Fibroblast of mammary gland (primary cell): ENCODE measurements around the gene AGAP1.

Source experiments
- DNase-seq: peaks from one replicate; pipeline ENCODE4 v3.0.0-alpha.2; 2010; ENCODE audit warnings: low read depth
- H3K4me3 ChIP-seq: 2 replicates; pipeline ENCODE4 v1.5.1; 2011; ENCODE audit warnings: low read depth, mild to moderate bottlenecking, low read length, moderate library complexity; ENCODE audit not compliant: control insufficient read depth
- TF ChIP-seq, protein P1 (sequence below): conservative IDR thresholded peaks from 2 replicates; pipeline ENCODE4 v1.5.1; 2011; ENCODE audit warnings: low read depth, low read length, inconsistent platforms; ENCODE audit not compliant: control insufficient read depth, insufficient read depth

Gene AGAP1

DNA sequence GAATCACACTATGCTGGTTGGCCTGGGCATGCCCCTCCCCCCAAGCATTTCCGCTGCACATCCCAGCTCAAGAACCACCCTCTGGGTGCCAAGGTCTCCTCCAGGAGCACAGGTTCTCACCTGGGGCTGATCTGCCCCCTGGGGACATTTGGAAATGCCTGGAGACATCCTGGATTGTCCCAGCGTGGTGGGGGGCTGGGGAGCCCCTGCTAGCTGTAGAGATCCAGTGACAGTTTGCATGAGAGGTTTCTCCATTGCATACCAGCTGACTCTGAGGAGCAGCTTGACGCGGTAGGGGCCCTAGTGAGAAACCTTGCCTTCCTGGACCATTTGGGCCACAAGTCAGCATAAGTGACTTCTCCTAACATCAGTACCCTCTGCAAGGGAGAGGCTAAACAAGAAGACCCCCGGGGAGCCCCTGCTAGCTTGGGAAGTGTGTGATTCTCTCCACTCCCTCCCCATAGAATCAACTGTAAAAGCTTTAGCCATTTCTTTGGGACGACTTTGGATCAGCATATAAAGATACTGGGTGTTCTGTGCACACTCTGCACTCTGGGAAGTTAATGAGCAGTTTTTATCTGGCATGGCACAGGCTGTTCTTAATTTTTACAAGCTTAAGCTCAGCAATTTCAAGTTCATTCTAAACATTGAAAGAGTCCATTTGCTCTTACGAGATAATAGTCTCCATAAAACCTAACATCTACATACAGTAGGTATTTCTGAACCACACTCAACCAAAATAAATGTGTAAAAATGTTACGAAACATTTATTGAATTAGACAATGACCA is 580.2 kb downstream of the AGAP1 start:
- TF ChIP-seq, protein P1, sequence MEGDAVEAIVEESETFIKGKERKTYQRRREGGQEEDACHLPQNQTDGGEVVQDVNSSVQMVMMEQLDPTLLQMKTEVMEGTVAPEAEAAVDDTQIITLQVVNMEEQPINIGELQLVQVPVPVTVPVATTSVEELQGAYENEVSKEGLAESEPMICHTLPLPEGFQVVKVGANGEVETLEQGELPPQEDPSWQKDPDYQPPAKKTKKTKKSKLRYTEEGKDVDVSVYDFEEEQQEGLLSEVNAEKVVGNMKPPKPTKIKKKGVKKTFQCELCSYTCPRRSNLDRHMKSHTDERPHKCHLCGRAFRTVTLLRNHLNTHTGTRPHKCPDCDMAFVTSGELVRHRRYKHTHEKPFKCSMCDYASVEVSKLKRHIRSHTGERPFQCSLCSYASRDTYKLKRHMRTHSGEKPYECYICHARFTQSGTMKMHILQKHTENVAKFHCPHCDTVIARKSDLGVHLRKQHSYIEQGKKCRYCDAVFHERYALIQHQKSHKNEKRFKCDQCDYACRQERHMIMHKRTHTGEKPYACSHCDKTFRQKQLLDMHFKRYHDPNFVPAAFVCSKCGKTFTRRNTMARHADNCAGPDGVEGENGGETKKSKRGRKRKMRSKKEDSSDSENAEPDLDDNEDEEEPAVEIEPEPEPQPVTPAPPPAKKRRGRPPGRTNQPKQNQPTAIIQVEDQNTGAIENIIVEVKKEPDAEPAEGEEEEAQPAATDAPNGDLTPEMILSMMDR: no peak
- no peak for DNase-seq
- no peak overlapping the region for H3K4me3 ChIP-seq

DNA sequence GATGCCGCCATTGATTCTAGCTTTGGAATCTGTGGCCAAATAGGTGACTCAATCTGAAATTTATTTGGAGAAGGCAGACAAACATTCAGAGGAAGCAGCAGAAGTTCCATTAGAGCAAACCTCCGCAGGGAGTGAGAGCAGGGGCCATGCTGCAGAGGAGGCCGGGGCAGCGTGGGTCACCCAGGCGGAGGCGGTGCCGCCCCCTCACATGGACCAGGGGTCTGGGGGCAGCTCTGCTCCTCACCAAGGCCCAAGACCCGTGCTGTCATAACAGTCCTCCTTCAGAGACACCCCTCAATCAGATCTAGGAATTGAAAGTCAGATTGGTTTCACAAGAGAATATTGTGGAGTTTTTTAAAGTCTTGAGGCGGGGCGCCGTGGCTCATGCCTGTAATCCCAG is 582.0 kb downstream of the AGAP1 start:
- TF ChIP-seq, protein P1: no peak
- DNase-seq: no peak
- H3K4me3 ChIP-seq: no peak overlapping the region

DNA sequence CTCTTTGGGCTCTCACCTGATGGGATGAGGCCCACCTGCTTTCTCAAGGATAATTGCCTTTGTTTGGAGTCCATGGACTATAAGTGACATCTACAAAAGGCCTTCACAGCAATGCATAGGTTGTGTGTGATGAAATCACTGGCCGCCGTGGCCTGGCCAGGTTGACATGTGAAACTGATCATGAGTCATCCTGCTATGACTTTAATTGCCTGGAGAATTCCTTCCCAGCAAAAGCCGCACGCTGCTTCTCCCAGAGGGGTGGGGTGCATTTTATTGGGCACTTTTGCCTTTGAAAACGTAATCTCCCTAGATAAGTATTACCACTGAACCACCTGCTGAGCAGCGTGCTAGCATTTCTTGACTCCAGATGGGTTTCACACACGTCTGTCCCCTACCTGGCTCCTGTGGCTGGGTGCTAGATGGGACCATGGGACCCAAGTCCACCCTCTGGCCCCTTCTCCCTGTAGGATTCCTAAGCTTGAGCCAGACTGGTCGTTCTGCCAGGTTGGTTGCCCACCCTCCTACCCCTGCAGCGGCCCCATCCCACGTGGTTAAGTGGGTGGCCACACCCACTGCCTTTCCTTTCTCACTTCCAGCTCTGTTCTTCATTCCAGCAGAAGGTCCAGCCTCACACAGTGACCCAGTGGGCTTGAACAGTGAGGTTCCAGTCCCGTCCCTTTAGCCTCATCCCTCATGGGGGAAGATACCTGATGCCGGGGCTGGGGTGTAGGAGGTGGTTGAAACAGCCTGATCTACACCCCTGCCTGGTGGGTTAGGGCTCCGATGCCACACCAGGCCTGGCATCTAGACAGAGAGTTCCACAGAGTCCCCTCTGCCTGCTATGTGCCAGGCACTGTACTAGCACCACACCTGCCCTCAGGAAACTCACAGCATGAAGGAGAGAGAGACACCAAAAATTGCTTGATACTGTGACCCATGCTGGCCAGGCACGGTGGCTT is 584.7 kb downstream of the AGAP1 start:
- TF ChIP-seq, protein P1: no peak
- H3K4me3 ChIP-seq: no peak overlapping the region
- DNase-seq: peak; percentile 84

DNA sequence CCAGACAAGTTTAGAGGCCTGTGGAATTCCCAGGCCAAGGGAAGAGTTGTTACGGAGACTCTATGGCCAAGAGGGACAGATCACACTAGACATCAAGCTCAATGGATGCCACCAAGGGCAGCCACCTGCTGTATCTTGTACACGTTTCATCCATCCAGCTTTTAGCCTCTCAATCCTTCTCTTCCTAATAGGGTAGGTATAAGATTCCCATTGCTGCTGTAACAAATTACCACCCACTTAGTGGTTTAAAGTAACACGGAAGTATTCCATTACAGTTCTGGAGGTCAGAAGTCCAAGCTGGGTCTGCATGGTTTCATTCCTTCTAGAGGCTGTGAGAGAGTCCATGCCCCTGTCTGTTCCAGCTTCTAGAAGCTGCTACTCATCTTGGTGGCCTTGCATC is 586.6 kb downstream of the AGAP1 start:
- no peak for DNase-seq
- TF ChIP-seq, protein P1: no peak
- no peak overlapping the region for H3K4me3 ChIP-seq

DNA sequence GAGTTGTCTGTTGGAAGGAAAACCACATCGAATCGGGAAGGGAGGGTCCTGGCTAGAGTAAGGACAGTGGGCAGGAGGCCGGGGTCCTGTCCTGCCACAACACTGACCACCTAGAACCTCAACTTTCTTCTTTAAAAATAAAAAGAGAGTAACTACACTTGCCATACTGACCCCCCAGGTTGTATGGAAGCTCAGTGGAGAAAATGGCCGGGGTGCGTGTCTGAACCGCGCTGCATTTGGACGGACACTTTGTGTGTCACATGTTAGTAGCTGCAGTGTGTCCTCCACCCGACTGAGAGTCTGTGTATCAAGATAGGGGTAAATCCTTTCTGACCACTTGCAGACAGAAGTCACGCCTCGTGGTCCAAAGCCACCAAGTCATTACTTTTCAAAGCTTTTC is 587.3 kb downstream of the AGAP1 start:
- TF ChIP-seq, protein P1: no peak
- no peak for DNase-seq
- no peak overlapping the region for H3K4me3 ChIP-seq

DNA sequence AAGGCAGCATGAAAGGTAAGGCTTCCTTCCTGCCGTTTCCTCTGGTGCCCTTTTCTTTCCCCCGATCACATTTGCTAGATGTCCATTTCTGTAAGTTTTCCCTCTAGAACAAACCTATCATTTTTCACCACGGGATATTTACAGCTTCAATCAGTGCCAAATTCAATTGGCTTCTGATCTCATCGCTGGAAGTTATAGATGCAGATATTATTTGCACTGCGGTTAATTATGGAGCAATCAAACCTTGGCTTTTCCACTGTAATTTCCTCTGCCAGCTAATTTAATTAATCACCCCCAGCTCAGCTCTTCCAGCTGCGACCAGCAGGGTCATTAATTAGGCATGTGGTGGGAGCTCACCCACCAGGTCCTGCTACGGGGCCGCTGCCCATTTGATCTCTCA is 588.2 kb downstream of the AGAP1 start:
- DNase-seq: no peak
- TF ChIP-seq, protein P1: no peak
- no peak overlapping the region for H3K4me3 ChIP-seq
